AG04450 (cell line): ENCODE measurements around the gene NLGN1. TPM values are rescaled to one million over a fixed set of nuclear protein-coding genes. Genes with fewer than 3 reads are reported as not detected.

ENCODE experiments used
- CTCF ChIA-PET: fragments of 300-600, 350-600 bp; formaldehyde crosslinking; extraction: SDS; loops from one replicate; lab custom pipeline; 2022; ENCODE audit warnings: antibody characterized with exemption, inconsistent platforms; lab: Charles Lee
- POLR2A ChIA-PET: fragments of 350-600 bp; formaldehyde crosslinking; extraction: SDS; loops from one replicate; lab custom pipeline; 2021; ENCODE audit warnings: antibody characterized with exemption, inconsistent platforms; lab: Yijun Ruan, JAX
- DNase-seq: peaks from one replicate; pipeline ENCODE4 v3.0.0-alpha.2; 2011; ENCODE audit warnings: low read depth, low spot score
- H3K27ac ChIP-seq: one replicate; pipeline ENCODE4 v1.5.1; 2012; ENCODE audit warnings: low read depth, low read length, control low read depth
- H3K27me3 ChIP-seq: one replicate; pipeline ENCODE4 v1.6.0; 2012; ENCODE audit warnings: low read length; ENCODE audit not compliant: control insufficient read depth, insufficient read depth
- H3K4me3 ChIP-seq: 2 replicates; pipeline ENCODE4 v1.5.1; 2011; ENCODE audit warnings: mild to moderate bottlenecking, low read depth, low read length, control low read depth
- H3K9me3 ChIP-seq: 2 replicates; pipeline ENCODE4 v1.5.1; 2012; ENCODE audit warnings: low read length; ENCODE audit not compliant: control insufficient read depth, insufficient read depth
- polyA plus RNA-seq: library from polyadenylated mRNA; depleted of rRNA; stranded (reverse); fragments of >200 nt; gene quantifications from 2 replicates; pipeline ENCODE4 v1.2.3, GENCODE V29; 2011
- TF ChIP-seq, protein P1 (sequence below): IDR thresholded peaks from 2 replicates; pipeline ENCODE4 v1.5.1; 2011; ENCODE audit warnings: low read depth, low read length, control low read depth, inconsistent platforms

NLGN1 gene
- polyA plus RNA-seq, 1 experiment: 1.7 TPM

DNA sequence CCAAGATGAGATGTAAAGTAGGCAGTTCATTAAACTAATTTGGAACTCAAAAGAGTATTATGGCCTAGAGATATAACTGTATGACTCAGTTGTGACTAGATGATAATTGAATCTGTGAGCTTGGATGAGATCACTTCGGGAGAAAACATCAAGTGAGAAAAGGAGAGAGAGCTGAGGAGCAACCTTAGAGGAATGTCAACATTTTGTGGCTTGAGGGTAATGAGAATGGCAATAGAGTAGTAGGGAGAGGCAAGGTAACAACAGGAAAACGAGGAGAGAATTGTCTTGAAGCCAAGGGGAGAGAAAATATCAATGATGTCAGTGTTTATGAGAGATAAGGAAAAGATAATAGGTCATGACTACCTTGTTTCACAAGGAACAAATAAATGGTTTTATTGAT lies 580.2 kb downstream of the NLGN1 start:
- H3K4me3 ChIP-seq: no peak overlapping the region
- H3K27ac ChIP-seq: no peak overlapping the region
- H3K9me3 ChIP-seq: no peaks in the 10 kb centered on the region
- CTCF ChIA-PET: no interaction called here
- DNase-seq: no peak
- no peaks in the 10 kb centered on the region for H3K27me3 ChIP-seq
- POLR2A ChIA-PET: no interaction called here
- TF ChIP-seq, protein P1, sequence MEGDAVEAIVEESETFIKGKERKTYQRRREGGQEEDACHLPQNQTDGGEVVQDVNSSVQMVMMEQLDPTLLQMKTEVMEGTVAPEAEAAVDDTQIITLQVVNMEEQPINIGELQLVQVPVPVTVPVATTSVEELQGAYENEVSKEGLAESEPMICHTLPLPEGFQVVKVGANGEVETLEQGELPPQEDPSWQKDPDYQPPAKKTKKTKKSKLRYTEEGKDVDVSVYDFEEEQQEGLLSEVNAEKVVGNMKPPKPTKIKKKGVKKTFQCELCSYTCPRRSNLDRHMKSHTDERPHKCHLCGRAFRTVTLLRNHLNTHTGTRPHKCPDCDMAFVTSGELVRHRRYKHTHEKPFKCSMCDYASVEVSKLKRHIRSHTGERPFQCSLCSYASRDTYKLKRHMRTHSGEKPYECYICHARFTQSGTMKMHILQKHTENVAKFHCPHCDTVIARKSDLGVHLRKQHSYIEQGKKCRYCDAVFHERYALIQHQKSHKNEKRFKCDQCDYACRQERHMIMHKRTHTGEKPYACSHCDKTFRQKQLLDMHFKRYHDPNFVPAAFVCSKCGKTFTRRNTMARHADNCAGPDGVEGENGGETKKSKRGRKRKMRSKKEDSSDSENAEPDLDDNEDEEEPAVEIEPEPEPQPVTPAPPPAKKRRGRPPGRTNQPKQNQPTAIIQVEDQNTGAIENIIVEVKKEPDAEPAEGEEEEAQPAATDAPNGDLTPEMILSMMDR: no peak

DNA sequence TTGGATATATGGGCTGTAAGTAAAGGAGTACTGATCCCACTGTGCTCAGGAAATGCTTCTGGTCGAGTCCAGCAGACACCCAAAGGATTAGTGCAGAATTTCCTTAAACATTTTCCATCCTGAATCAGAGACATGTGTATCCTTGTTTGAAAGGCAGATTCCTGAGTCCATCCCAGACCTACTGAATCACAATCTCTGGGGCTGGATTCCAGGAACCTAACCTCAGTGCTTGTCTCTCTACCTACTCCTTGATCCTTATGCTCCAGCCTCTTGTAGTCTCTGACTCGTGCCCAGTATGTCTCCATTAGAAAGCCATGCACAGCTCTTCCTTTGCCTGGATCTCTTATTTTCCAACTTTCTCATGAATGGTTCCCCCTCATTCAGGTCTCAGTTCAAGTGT lies 585.8 kb downstream of the NLGN1 start:
- no peak for DNase-seq
- POLR2A ChIA-PET: no interaction called here
- no peaks in the 10 kb centered on the region for H3K27me3 ChIP-seq
- TF ChIP-seq, protein P1: no peak
- no peak overlapping the region for H3K27ac ChIP-seq
- no peaks in the 10 kb centered on the region for H3K9me3 ChIP-seq
- no peak overlapping the region for H3K4me3 ChIP-seq
- CTCF ChIA-PET: no interaction called here

DNA sequence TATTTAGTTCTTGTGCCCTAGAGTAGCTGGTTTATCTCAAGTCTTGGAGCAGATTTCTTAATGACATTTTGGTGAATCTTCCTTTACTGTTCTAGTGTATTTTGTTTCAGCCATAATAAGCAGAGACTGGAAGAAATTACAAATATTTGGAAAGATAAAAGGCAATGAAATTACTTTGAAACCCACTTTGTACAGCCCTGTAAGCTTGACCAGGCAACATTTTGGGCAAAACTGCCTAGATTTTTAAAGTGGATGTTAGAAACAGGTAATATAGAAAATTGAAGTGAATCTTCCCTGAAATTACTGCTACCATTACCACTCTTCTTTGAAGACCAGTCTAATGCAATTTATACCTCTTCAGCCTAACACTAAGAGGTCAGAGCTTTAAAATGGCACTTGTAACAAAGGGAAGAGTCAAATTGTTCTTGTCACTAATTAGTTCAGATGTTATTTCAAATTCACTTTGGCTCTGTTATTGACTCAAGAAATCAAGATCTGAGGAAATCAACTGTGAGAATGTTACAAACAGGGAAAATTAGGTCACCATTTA lies 589.4 kb downstream of the NLGN1 start:
- POLR2A ChIA-PET: no interaction called here
- Histone ChIP-seq H3K27me3 (no peaks in the 10 kb centered on the region), H3K27ac (no peak overlapping the region), H3K4me3 (no peak overlapping the region), H3K9me3 (no peaks in the 10 kb centered on the region)
- CTCF ChIA-PET: interaction anchor here (0.6 kb wide), 1 partner anchor 19 kb away, joined by 4 read pairs; no protein-coding TSS in a partner anchor
- TF ChIP-seq, protein P1: no peak
- no peak for DNase-seq

DNA sequence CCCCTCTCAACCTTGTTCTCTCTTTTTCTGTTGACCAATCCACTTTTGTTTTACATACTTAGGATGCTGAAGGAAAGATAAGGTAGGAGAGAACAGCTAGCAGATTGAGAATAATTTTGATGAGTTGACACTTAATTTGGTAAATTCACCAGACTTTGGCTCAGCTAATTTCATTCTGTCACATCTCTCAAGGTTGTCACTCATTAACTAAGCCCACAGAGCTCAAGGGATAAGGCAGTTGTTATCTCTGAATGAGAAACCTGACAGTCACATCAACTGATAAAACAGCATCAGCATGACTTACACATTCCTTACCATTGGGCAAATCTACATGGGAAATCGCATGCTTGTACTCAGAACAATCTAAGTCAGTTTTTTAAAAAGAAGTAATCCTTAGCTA lies 591.4 kb downstream of the NLGN1 start:
- no peaks in the 10 kb centered on the region for H3K9me3 ChIP-seq
- no peak for DNase-seq
- no peak overlapping the region for H3K4me3 ChIP-seq
- POLR2A ChIA-PET: no interaction called here
- CTCF ChIA-PET: no interaction called here
- no peaks in the 10 kb centered on the region for H3K27me3 ChIP-seq
- no peak overlapping the region for H3K27ac ChIP-seq
- TF ChIP-seq, protein P1: no peak

DNA sequence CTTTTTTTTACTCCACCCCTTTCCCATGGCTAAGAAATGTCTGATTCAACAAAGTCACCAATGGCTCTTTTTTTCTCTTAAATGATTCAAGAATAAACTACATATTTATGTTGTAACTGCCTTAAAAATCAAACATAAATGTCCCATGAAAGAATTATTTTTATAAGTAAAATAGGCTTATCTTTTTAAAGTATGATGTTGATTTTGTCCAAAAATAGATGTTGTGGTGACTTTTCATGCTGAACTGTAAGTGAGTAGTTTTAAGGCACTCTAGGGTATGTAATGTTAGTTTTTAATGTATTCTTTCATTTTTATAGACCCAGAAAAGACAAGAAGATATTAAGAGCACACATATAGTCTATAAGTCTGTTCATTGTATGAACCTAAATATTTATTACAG lies 594.9 kb downstream of the NLGN1 start:
- H3K27me3 ChIP-seq: no peaks in the 10 kb centered on the region
- DNase-seq: no peak
- POLR2A ChIA-PET: no interaction called here
- CTCF ChIA-PET: interaction anchor here (0.7 to 1.9 kb wide), 3 partner anchors 11 to 1614 kb away, joined by 3 to 9 read pairs (median 4); no protein-coding TSS in a partner anchor
- H3K9me3 ChIP-seq: no peaks in the 10 kb centered on the region
- no peak overlapping the region for H3K27ac ChIP-seq
- H3K4me3 ChIP-seq: no peak overlapping the region
- TF ChIP-seq, protein P1: no peak
